ENCODE measurements around the gene DCAF8. TPM values are rescaled to one million over a fixed set of nuclear protein-coding genes. Genes with fewer than 3 reads are reported as not detected.

The DCAF8 gene
- total and polyA plus RNA-seq, 2 experiments from 2014 or later, result 55.0 to 104 TPM

GRCh38 chr1:160216301-160216700, 46.0 kb downstream of the DCAF8 start (continued):
- no peak for TF ChIP-seq EZH2phosphoT487 (IDR thresholded peaks at IDR 0.05; ENCODE audit: unreplicated experiment)
- no peak for TF ChIP-seq ETS1 (IDR thresholded peaks at IDR 0.05)
- no peak for TF ChIP-seq ZNF114 (CRISPR knock-in tag; IDR thresholded peaks at IDR 0.05)
- no peak for TF ChIP-seq POLR2AphosphoS5 (IDR thresholded peaks at IDR 0.05; ENCODE audit: low read depth)
- no peak for TF ChIP-seq ZNF331 (CRISPR knock-in tag; IDR thresholded peaks at IDR 0.05; ENCODE audit: low read depth)
- TF ChIP-seq EZH2 (IDR thresholded peaks at IDR 0.05; ENCODE audit: low read depth, unreplicated experiment), result no peak
- no peak for TF ChIP-seq NANOG (IDR thresholded peaks at IDR 0.05; ENCODE audit: borderline replicate concordance)

DNA sequence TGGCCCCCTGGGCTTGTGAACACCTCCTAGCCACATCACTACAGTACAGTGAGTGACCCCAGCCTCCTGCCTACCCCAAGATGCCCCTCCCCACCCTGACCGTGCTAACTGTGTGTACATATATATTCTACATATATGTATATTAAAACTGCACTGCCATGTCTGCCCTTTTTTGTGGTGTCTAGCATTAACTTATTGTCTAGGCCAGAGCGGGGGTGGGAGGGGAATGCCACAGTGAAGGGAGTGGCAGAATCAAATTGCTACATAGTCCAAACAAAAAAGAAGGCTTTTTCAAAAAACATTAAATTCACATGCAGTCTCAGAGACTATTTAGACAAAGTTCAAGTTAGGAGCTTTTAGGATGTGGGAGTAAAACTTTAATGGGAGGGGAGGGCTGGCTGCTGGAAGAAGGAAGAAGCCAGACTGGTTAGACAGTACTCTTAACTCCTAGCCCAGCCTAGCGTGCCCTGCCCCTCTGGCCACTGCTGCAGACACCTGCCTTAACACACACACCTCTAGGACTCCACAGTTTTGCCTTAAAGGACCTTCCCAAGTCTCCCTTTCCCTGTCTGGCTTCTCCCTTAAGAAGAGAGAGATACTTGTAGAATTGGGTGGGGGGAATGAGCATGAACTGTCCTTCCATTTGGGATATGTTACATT, 47.7 kb downstream of the DCAF8 start:
- H3K4me3 ChIP-seq, result no peak overlapping the region
- peaks cover 8% of the 10 kb centered on the region; the same call in 1 of the 2 replicates for H3F3A ChIP-seq (replicated peaks; ENCODE audit: low read depth)
- 0 out of 2 replicates have a peak overlapping the region, but pooled peaks have one; percentile 6 for H3K27ac Mint-ChIP-seq
- H3K9me3 Mint-ChIP-seq, result no peaks in the 10 kb centered on the region
- peaks cover 47% of the 10 kb centered on the region; the same call in 1 of the 2 replicates for H3K36me3 ChIP-seq (ENCODE audit: insufficient read depth)
- peaks cover 11% of the 10 kb centered on the region; the same call in 1 of the 2 replicates for H3K79me2 ChIP-seq (replicated peaks; ENCODE audit: insufficient read depth)
- peaks cover 24% of the 10 kb centered on the region for H3K4me1 ChIP-seq (ENCODE audit: insufficient read depth)
- no peaks in the 10 kb centered on the region for H3K27me3 ChIP-seq (ENCODE audit: insufficient read depth)
- H3K4me1 Mint-ChIP-seq, result peaks cover 33% of the 10 kb centered on the region
- DNase-seq (ENCODE audit: low spot score), result no peak
- no peak for ATAC-seq
- peaks cover 6% of the 10 kb centered on the region for H4K20me1 ChIP-seq (replicated peaks; ENCODE audit: insufficient read depth)
- peak overlapping the region; percentile 74 for H3K27ac ChIP-seq (ENCODE audit: low read depth)
- H2AFZ ChIP-seq, result no peak overlapping the region
- H3K27me3 Mint-ChIP-seq (ENCODE audit: insufficient read depth, low read depth, poor library complexity), result peaks cover 4% of the 10 kb centered on the region
- no peak for TF ChIP-seq ZNF114 (CRISPR knock-in tag; IDR thresholded peaks at IDR 0.05)
- no peak for TF ChIP-seq NANOG (IDR thresholded peaks at IDR 0.05; ENCODE audit: borderline replicate concordance)
- TF ChIP-seq, protein P1, sequence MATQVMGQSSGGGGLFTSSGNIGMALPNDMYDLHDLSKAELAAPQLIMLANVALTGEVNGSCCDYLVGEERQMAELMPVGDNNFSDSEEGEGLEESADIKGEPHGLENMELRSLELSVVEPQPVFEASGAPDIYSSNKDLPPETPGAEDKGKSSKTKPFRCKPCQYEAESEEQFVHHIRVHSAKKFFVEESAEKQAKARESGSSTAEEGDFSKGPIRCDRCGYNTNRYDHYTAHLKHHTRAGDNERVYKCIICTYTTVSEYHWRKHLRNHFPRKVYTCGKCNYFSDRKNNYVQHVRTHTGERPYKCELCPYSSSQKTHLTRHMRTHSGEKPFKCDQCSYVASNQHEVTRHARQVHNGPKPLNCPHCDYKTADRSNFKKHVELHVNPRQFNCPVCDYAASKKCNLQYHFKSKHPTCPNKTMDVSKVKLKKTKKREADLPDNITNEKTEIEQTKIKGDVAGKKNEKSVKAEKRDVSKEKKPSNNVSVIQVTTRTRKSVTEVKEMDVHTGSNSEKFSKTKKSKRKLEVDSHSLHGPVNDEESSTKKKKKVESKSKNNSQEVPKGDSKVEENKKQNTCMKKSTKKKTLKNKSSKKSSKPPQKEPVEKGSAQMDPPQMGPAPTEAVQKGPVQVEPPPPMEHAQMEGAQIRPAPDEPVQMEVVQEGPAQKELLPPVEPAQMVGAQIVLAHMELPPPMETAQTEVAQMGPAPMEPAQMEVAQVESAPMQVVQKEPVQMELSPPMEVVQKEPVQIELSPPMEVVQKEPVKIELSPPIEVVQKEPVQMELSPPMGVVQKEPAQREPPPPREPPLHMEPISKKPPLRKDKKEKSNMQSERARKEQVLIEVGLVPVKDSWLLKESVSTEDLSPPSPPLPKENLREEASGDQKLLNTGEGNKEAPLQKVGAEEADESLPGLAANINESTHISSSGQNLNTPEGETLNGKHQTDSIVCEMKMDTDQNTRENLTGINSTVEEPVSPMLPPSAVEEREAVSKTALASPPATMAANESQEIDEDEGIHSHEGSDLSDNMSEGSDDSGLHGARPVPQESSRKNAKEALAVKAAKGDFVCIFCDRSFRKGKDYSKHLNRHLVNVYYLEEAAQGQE (IDR thresholded peaks at IDR 0.05; ENCODE audit: unreplicated experiment), result no peak
- no peak for TF ChIP-seq EZH2 (IDR thresholded peaks at IDR 0.05; ENCODE audit: low read depth, unreplicated experiment)
- no peak for TF ChIP-seq POLR2AphosphoS5 (IDR thresholded peaks at IDR 0.05; ENCODE audit: low read depth)
- no peak for TF ChIP-seq EZH2phosphoT487 (IDR thresholded peaks at IDR 0.05; ENCODE audit: unreplicated experiment)
- TF ChIP-seq ZNF331 (CRISPR knock-in tag; IDR thresholded peaks at IDR 0.05; ENCODE audit: low read depth), result no peak
- no peak for TF ChIP-seq JUNB (IDR thresholded peaks at IDR 0.05; ENCODE audit: unreplicated experiment)
- TF ChIP-seq CTCF (conservative IDR thresholded peaks at IDR 0.05; ENCODE audit: low read depth in 2 of 2), result no peak
- no peak for TF ChIP-seq ETS1 (IDR thresholded peaks at IDR 0.05)
- no peak for TF ChIP-seq CREB1 (CRISPR knock-in tag; IDR thresholded peaks at IDR 0.05; ENCODE audit: low read depth)
- H3K4me2 ChIP-seq, result no peak overlapping the region
- no peak overlapping the region for H3K4me3 Mint-ChIP-seq
- H3K36me3 Mint-ChIP-seq (ENCODE audit: low read depth), result peaks cover 84% of the 10 kb centered on the region
- no peaks in the 10 kb centered on the region for H3K9me2 ChIP-seq (ENCODE audit: insufficient read depth)

Data from GM23338 (cell line).